ENCODE data around the gene AKAIN1. TPM values are rescaled to one million over a fixed set of nuclear protein-coding genes. Genes with fewer than 3 reads are reported as not detected.

Gene AKAIN1
- total and polyA plus RNA-seq, 2 donors (not counting 1 experiment from before 2014, with no cell fraction given) = not detected

- WGBS (ENCODE audit: insufficient coverage) = no CpG with 5 or more reads among the region's 2 CpGs
Measured at GRCh38 chr18:5142859-5143258, 54.2 kb downstream of the AKAIN1 start.

GRCh38 chr18:5142131-5142530 lies 54.9 kb downstream of the AKAIN1 start:
- Mint-ChIP-seq H3K4me3 (no peak overlapping the region), H3K27me3 (peaks cover 8% of the 10 kb centered on the region), H3K9me3 (ENCODE audit: insufficient read depth) (no peaks in the 10 kb centered on the region), H3K4me1 (no peaks in the 10 kb centered on the region), H3K27ac (no peak overlapping the region)
- Histone ChIP-seq H3K4me1 (ENCODE audit: control insufficient read depth in 2 of 2, insufficient read depth in 2 of 2, low read length in 2 of 2) (no peaks in the 10 kb centered on the region), H3K4me3 (ENCODE audit: control extremely low read depth in 1 of 5, extremely low read depth in 1 of 5, insufficient read depth in 1 of 5, low read depth in 2 of 5, low read length in 4 of 5) (no peak overlapping the region), H3K4me2 (replicated peaks; ENCODE audit: low read depth, low read length, poor library complexity, severe bottlenecking) (no peak overlapping the region), H3K9ac (ENCODE audit: low read length) (no peak overlapping the region), H2AFZ (ENCODE audit: insufficient read depth, low read depth, low read length, poor library complexity, severe bottlenecking) (no peak overlapping the region), H3K36me3 (replicated peaks in 1 of 2; ENCODE audit: control extremely low read depth in 1 of 2, control insufficient read depth in 1 of 2, extremely low read depth in 1 of 2, insufficient read depth in 2 of 2, low read length in 1 of 2) (no peaks in the 10 kb centered on the region), H3K9me3 (ENCODE audit: control extremely low read depth in 1 of 3, control insufficient read depth in 2 of 3, insufficient read depth in 1 of 3, low read length in 2 of 3) (no peaks in the 10 kb centered on the region), H3K27me3 (replicated peaks in 1 of 4; ENCODE audit: control extremely low read depth in 1 of 4, control insufficient read depth in 3 of 4, insufficient read depth in 4 of 4, low read length in 3 of 4) (no peaks in the 10 kb centered on the region), H3K79me2 (ENCODE audit: control insufficient read depth, insufficient read depth, low read length) (no peaks in the 10 kb centered on the region), H3K27ac (ENCODE audit: low read length in 2 of 2) (no peak overlapping the region), H4K20me1 (ENCODE audit: control insufficient read depth, insufficient read depth, low read length, poor library complexity, severe bottlenecking) (no peaks in the 10 kb centered on the region)
- no peak for ATAC-seq (ENCODE audit: low read depth)
- intact Hi-C loops (cut with micrococcal nuclease) = no loop called here
- WGBS (ENCODE audit: insufficient coverage) = 78% methylated on average over 2 of the region's 4 CpGs
- no peak for DNase-seq
- CTCF ChIA-PET = no interaction called here
- no peak for TF ChIP-seq CTCF (IDR thresholded peaks at IDR 0.05)
- TF ChIP-seq EZH2 (IDR thresholded peaks at IDR 0.05; ENCODE audit: borderline replicate concordance, insufficient read depth, low read depth, low read length, poor library complexity, severe bottlenecking) = no peak
- POLR2A ChIA-PET = no interaction called here

More at GRCh38 chr18:5142859-5143258, 54.2 kb downstream of the AKAIN1 start:
- H3K27me3 ChIP-seq (replicated peaks in 1 of 4; ENCODE audit: control extremely low read depth in 1 of 4, control insufficient read depth in 3 of 4, insufficient read depth in 4 of 4, low read length in 3 of 4) = no peaks in the 10 kb centered on the region
- ATAC-seq (ENCODE audit: low read depth) (no peak), DNase-seq (no peak)
- no peak overlapping the region for H2AFZ ChIP-seq (ENCODE audit: insufficient read depth, low read depth, low read length, poor library complexity, severe bottlenecking)
- no peaks in the 10 kb centered on the region for H4K20me1 ChIP-seq (ENCODE audit: control insufficient read depth, insufficient read depth, low read length, poor library complexity, severe bottlenecking)
- no peaks in the 10 kb centered on the region for H3K4me1 ChIP-seq (ENCODE audit: control insufficient read depth in 2 of 2, insufficient read depth in 2 of 2, low read length in 2 of 2)
- H3K79me2 ChIP-seq (ENCODE audit: control insufficient read depth, insufficient read depth, low read length) = no peaks in the 10 kb centered on the region
- Mint-ChIP-seq H3K4me1 (no peaks in the 10 kb centered on the region), H3K9me3 (ENCODE audit: insufficient read depth) (no peaks in the 10 kb centered on the region), H3K27me3 (peaks cover 8% of the 10 kb centered on the region), H3K27ac (no peak overlapping the region), H3K4me3 (no peak overlapping the region)
- H3K27ac ChIP-seq (ENCODE audit: low read length in 2 of 2) = no peak overlapping the region
- intact Hi-C loops (cut with micrococcal nuclease) = no loop called here
- TF ChIP-seq CTCF (IDR thresholded peaks at IDR 0.05) (no peak), EZH2 (IDR thresholded peaks at IDR 0.05; ENCODE audit: borderline replicate concordance, insufficient read depth, low read depth, low read length, poor library complexity, severe bottlenecking) (no peak)
- H3K36me3 ChIP-seq (replicated peaks in 1 of 2; ENCODE audit: control extremely low read depth in 1 of 2, control insufficient read depth in 1 of 2, extremely low read depth in 1 of 2, insufficient read depth in 2 of 2, low read length in 1 of 2) = no peaks in the 10 kb centered on the region
- ChIA-PET CTCF (no interaction called here), POLR2A (no interaction called here)
- H3K4me2 ChIP-seq (replicated peaks; ENCODE audit: low read depth, low read length, poor library complexity, severe bottlenecking) = no peak overlapping the region
- no peaks in the 10 kb centered on the region for H3K9me3 ChIP-seq (ENCODE audit: control extremely low read depth in 1 of 3, control insufficient read depth in 2 of 3, insufficient read depth in 1 of 3, low read length in 2 of 3)
- no peak overlapping the region for H3K4me3 ChIP-seq (ENCODE audit: control extremely low read depth in 1 of 5, extremely low read depth in 1 of 5, insufficient read depth in 1 of 5, low read depth in 2 of 5, low read length in 4 of 5)
- no peak overlapping the region for H3K9ac ChIP-seq (ENCODE audit: low read length)
